ENCODE results near the gene PHF21A. TPM values are rescaled to one million over a fixed set of nuclear protein-coding genes. Genes with fewer than 3 reads are reported as not detected.

PHF21A gene
- total and polyA plus RNA-seq, 2 of the 13 experiments (the other 11 are each of a cell fraction or from before 2014, with no cell fraction given), result 4.1 to 34.6 TPM

GRCh38 chr11:46121724-46122477, 647 bp upstream of the PHF21A start (continued):
- no peak for TF ChIP-seq ZBTB43 (CRISPR knock-in tag; conservative IDR thresholded peaks at IDR 0.05)
- no peak for TF ChIP-seq KAT8 (CRISPR knock-in tag; IDR thresholded peaks at IDR 0.05)
- TF ChIP-seq HES4 (CRISPR knock-in tag; IDR thresholded peaks at IDR 0.05; ENCODE audit: borderline replicate concordance), result no peak
- TF ChIP-seq ZNF724P (CRISPR knock-in tag; IDR thresholded peaks at IDR 0.05; ENCODE audit: borderline replicate concordance), result no peak
- no peak for TF ChIP-seq RFXANK (CRISPR knock-in tag; IDR thresholded peaks at IDR 0.05)
- peak; percentile 34 for TF ChIP-seq SRSF1 (optimal IDR thresholded peaks at IDR 0.05; ENCODE audit: low read depth, low read length)
- peak; percentile 64 for TF ChIP-seq PATZ1 (CRISPR knock-in tag; IDR thresholded peaks at IDR 0.05)
- peak; percentile 25 for TF ChIP-seq ZNF710 (CRISPR knock-in tag; IDR thresholded peaks at IDR 0.05; ENCODE audit: borderline replicate concordance)
- no peak for TF ChIP-seq HOMEZ (CRISPR knock-in tag; IDR thresholded peaks at IDR 0.05; ENCODE audit: low read depth)
- peak; percentile 39; the same call in 1 of the 2 replicates for TF ChIP-seq UBTF (CRISPR knock-in tag; IDR thresholded peaks at IDR 0.05)
- TF ChIP-seq AGO1 (IDR thresholded peaks at IDR 0.05; ENCODE audit: low read depth, low read length, poor library complexity, severe bottlenecking), result peak; percentile 3
- TF ChIP-seq ZNF382 (CRISPR knock-in tag; IDR thresholded peaks at IDR 0.05; ENCODE audit: borderline replicate concordance), result no peak
- TF ChIP-seq PHB2 (IDR thresholded peaks at IDR 0.05; ENCODE audit: partially characterized antibody), result no peak
- TF ChIP-seq ZFYVE20 (CRISPR knock-in tag; IDR thresholded peaks at IDR 0.05; ENCODE audit: borderline replicate concordance, low read depth), result no peak
- peak; percentile 82 for TF ChIP-seq ZBTB2 (CRISPR knock-in tag; IDR thresholded peaks at IDR 0.05; ENCODE audit: low read depth)
- TF ChIP-seq KLF12 (CRISPR knock-in tag; IDR thresholded peaks at IDR 0.05; ENCODE audit: borderline replicate concordance), result no peak
- TF ChIP-seq CHD2 (IDR thresholded peaks at IDR 0.05; ENCODE audit: low read depth, low read length), result peak; percentile 53
- TF ChIP-seq ZFP37 (CRISPR knock-in tag; IDR thresholded peaks at IDR 0.05; ENCODE audit: borderline replicate concordance), result no peak
